ENCODE results near the gene CCDC146. TPM values are rescaled to one million over a fixed set of nuclear protein-coding genes. Genes with fewer than 3 reads are reported as not detected.
"Not testable (repeated sequence)": the region's sequence is repeated elsewhere in the genome, so short reads cannot be mapped to it uniquely, and the experiment has no call there.

Gene CCDC146
- total and polyA plus RNA-seq, 4 donors: 1.3 to 3.9 (median 3.1) TPM

- H3K9me3 ChIP-seq (ENCODE audit: control insufficient read depth in 4 of 4, low read length in 3 of 4); H3K27ac ChIP-seq (ENCODE audit: low read depth in 1 of 2, low read length in 2 of 2); H3K27me3 ChIP-seq (ENCODE audit: control insufficient read depth in 4 of 4, insufficient read depth in 4 of 4, low read length in 3 of 4); H3K4me1 ChIP-seq (ENCODE audit: control insufficient read depth in 4 of 4, insufficient read depth in 4 of 4, low read length in 3 of 4); H3K36me3 ChIP-seq (ENCODE audit: control insufficient read depth in 4 of 4, insufficient read depth in 3 of 4, low read depth in 1 of 4, low read length in 3 of 4); DNase-seq (ENCODE audit: low spot score); H3K9ac ChIP-seq (ENCODE audit: low read depth in 1 of 2, low read length in 2 of 2); H3K4me3 ChIP-seq (ENCODE audit: low read depth in 1 of 3, low read length in 3 of 3): not testable (repeated sequence)
- WGBS: 41% methylated on average over 5 of the region's 5 CpGs
- TF ChIP-seq HNF4A (conservative IDR thresholded peaks at IDR 0.05) (peak; percentile 85 to 90), RXRA (IDR thresholded peaks at IDR 0.05) (peak in 1 of 2 donors; percentile 28), HNF4G (IDR thresholded peaks at IDR 0.05) (peak; percentile 38)
Observed at GRCh38 chr7:77077060-77077459, 45.4 kb upstream of the CCDC146 start.

GRCh38 chr7:77079112-77079511 lies 43.3 kb upstream of the CCDC146 start:
- H3K36me3 ChIP-seq (ENCODE audit: control insufficient read depth in 4 of 4, insufficient read depth in 3 of 4, low read depth in 1 of 4, low read length in 3 of 4); H3K27ac ChIP-seq (ENCODE audit: low read depth in 1 of 2, low read length in 2 of 2); H3K4me1 ChIP-seq (ENCODE audit: control insufficient read depth in 4 of 4, insufficient read depth in 4 of 4, low read length in 3 of 4); H3K9ac ChIP-seq (ENCODE audit: low read depth in 1 of 2, low read length in 2 of 2); H3K9me3 ChIP-seq (ENCODE audit: control insufficient read depth in 4 of 4, low read length in 3 of 4); H3K4me3 ChIP-seq (ENCODE audit: low read depth in 1 of 3, low read length in 3 of 3); DNase-seq (ENCODE audit: low spot score); H3K27me3 ChIP-seq (ENCODE audit: control insufficient read depth in 4 of 4, insufficient read depth in 4 of 4, low read length in 3 of 4): not testable (repeated sequence)

GRCh38 chr7:77079624-77080023 lies 42.8 kb upstream of the CCDC146 start:
- 82% methylated on average over 5 of the region's 5 CpGs for WGBS
- not testable (repeated sequence) for H3K27me3 ChIP-seq (ENCODE audit: control insufficient read depth in 4 of 4, insufficient read depth in 4 of 4, low read length in 3 of 4)

GRCh38 chr7:77080236-77080635 lies 42.2 kb upstream of the CCDC146 start:
- not testable (repeated sequence) for DNase-seq (ENCODE audit: low spot score); H3K9ac ChIP-seq (ENCODE audit: low read depth in 1 of 2, low read length in 2 of 2); H3K27me3 ChIP-seq (ENCODE audit: control insufficient read depth in 4 of 4, insufficient read depth in 4 of 4, low read length in 3 of 4); H3K36me3 ChIP-seq (ENCODE audit: control insufficient read depth in 4 of 4, insufficient read depth in 3 of 4, low read depth in 1 of 4, low read length in 3 of 4); H3K4me1 ChIP-seq (ENCODE audit: control insufficient read depth in 4 of 4, insufficient read depth in 4 of 4, low read length in 3 of 4); H3K9me3 ChIP-seq (ENCODE audit: control insufficient read depth in 4 of 4, low read length in 3 of 4); H3K27ac ChIP-seq (ENCODE audit: low read depth in 1 of 2, low read length in 2 of 2); H3K4me3 ChIP-seq (ENCODE audit: low read depth in 1 of 3, low read length in 3 of 3)
- 42% methylated on average over 2 of the region's 2 CpGs for WGBS

More at GRCh38 chr7:77079624-77080023, 42.8 kb upstream of the CCDC146 start:
- DNase-seq (ENCODE audit: low spot score); H3K4me3 ChIP-seq (ENCODE audit: low read depth in 1 of 3, low read length in 3 of 3); H3K36me3 ChIP-seq (ENCODE audit: control insufficient read depth in 4 of 4, insufficient read depth in 3 of 4, low read depth in 1 of 4, low read length in 3 of 4); H3K9me3 ChIP-seq (ENCODE audit: control insufficient read depth in 4 of 4, low read length in 3 of 4); H3K9ac ChIP-seq (ENCODE audit: low read depth in 1 of 2, low read length in 2 of 2); H3K27ac ChIP-seq (ENCODE audit: low read depth in 1 of 2, low read length in 2 of 2); H3K4me1 ChIP-seq (ENCODE audit: control insufficient read depth in 4 of 4, insufficient read depth in 4 of 4, low read length in 3 of 4): not testable (repeated sequence)

GRCh38 chr7:77082192-77082591 lies 40.2 kb upstream of the CCDC146 start:
- H3K9me3 ChIP-seq (ENCODE audit: control insufficient read depth in 4 of 4, low read length in 3 of 4); H3K27me3 ChIP-seq (ENCODE audit: control insufficient read depth in 4 of 4, insufficient read depth in 4 of 4, low read length in 3 of 4); H3K9ac ChIP-seq (ENCODE audit: low read depth in 1 of 2, low read length in 2 of 2); H3K36me3 ChIP-seq (ENCODE audit: control insufficient read depth in 4 of 4, insufficient read depth in 3 of 4, low read depth in 1 of 4, low read length in 3 of 4); H3K27ac ChIP-seq (ENCODE audit: low read depth in 1 of 2, low read length in 2 of 2); H3K4me3 ChIP-seq (ENCODE audit: low read depth in 1 of 3, low read length in 3 of 3); H3K4me1 ChIP-seq (ENCODE audit: control insufficient read depth in 4 of 4, insufficient read depth in 4 of 4, low read length in 3 of 4); DNase-seq (ENCODE audit: low spot score): not testable (repeated sequence)
- 97% methylated on average over 1 of the region's 1 CpG for WGBS

GRCh38 chr7:77092301-77092700 lies 30.1 kb upstream of the CCDC146 start:
- not testable (repeated sequence) for H3K4me3 ChIP-seq (ENCODE audit: low read depth in 1 of 3, low read length in 3 of 3); H3K4me1 ChIP-seq (ENCODE audit: control insufficient read depth in 4 of 4, insufficient read depth in 4 of 4, low read length in 3 of 4); H3K27ac ChIP-seq (ENCODE audit: low read depth in 1 of 2, low read length in 2 of 2); H3K9ac ChIP-seq (ENCODE audit: low read depth in 1 of 2, low read length in 2 of 2); H3K36me3 ChIP-seq (ENCODE audit: control insufficient read depth in 4 of 4, insufficient read depth in 3 of 4, low read depth in 1 of 4, low read length in 3 of 4); H3K27me3 ChIP-seq (ENCODE audit: control insufficient read depth in 4 of 4, insufficient read depth in 4 of 4, low read length in 3 of 4); DNase-seq (ENCODE audit: low spot score); H3K9me3 ChIP-seq (ENCODE audit: control insufficient read depth in 4 of 4, low read length in 3 of 4)
- 83% methylated on average over 2 of the region's 2 CpGs for WGBS

GRCh38 chr7:77100501-77100900 lies 21.9 kb upstream of the CCDC146 start:
- WGBS: 98% methylated on average over 3 of the region's 3 CpGs

GRCh38 chr7:77101187-77101586 lies 21.2 kb upstream of the CCDC146 start:
- not testable (repeated sequence) for H3K27ac ChIP-seq (ENCODE audit: low read depth in 1 of 2, low read length in 2 of 2); H3K4me3 ChIP-seq (ENCODE audit: low read depth in 1 of 3, low read length in 3 of 3); H3K9me3 ChIP-seq (ENCODE audit: control insufficient read depth in 4 of 4, low read length in 3 of 4); H3K9ac ChIP-seq (ENCODE audit: low read depth in 1 of 2, low read length in 2 of 2); H3K27me3 ChIP-seq (ENCODE audit: control insufficient read depth in 4 of 4, insufficient read depth in 4 of 4, low read length in 3 of 4); DNase-seq (ENCODE audit: low spot score); H3K4me1 ChIP-seq (ENCODE audit: control insufficient read depth in 4 of 4, insufficient read depth in 4 of 4, low read length in 3 of 4); H3K36me3 ChIP-seq (ENCODE audit: control insufficient read depth in 4 of 4, insufficient read depth in 3 of 4, low read depth in 1 of 4, low read length in 3 of 4)
- WGBS: 47% methylated on average over 1 of the region's 1 CpG

More at GRCh38 chr7:77100501-77100900, 21.9 kb upstream of the CCDC146 start:
- not testable (repeated sequence) for H3K4me1 ChIP-seq (ENCODE audit: control insufficient read depth in 4 of 4, insufficient read depth in 4 of 4, low read length in 3 of 4); H3K36me3 ChIP-seq (ENCODE audit: control insufficient read depth in 4 of 4, insufficient read depth in 3 of 4, low read depth in 1 of 4, low read length in 3 of 4); H3K9me3 ChIP-seq (ENCODE audit: control insufficient read depth in 4 of 4, low read length in 3 of 4); H3K9ac ChIP-seq (ENCODE audit: low read depth in 1 of 2, low read length in 2 of 2); H3K27ac ChIP-seq (ENCODE audit: low read depth in 1 of 2, low read length in 2 of 2); DNase-seq (ENCODE audit: low spot score); H3K27me3 ChIP-seq (ENCODE audit: control insufficient read depth in 4 of 4, insufficient read depth in 4 of 4, low read length in 3 of 4); H3K4me3 ChIP-seq (ENCODE audit: low read depth in 1 of 3, low read length in 3 of 3)
